ENCODE measurements around the gene PTPN6.

Gene PTPN6

GRCh38 chr12:6959805-6960592 lies 8.8 kb downstream of the PTPN6 start:
- Histone ChIP-seq H3K4me2 (peak overlapping the region; percentile 94 to 100 (median 99)), H3K4me1 (peaks cover 99 to 100% (median 100%) of the 10 kb centered on the region in 10 experiments), H3K9ac (peak overlapping the region; percentile 71 to 95 (median 92); a peak in 21 of 22 replicates), H3K27ac (peak overlapping the region; percentile 74 to 95 (median 92); a peak in 21 of 22 replicates), H3K36me3 (peaks cover 21 to 62% (median 52%) of the 10 kb centered on the region in 11 experiments; a peak in 20 of 22 replicates), H4K20me1 (peaks cover 0 to 64% (median 23%) of the 10 kb centered on the region in 11 experiments; a peak in 13 of 22 replicates), H3K4me3 (peak overlapping the region; percentile 37 to 64 (median 48)), H3K27me3 (no peaks in the 10 kb centered on the region), H3K9me3 (replicated peaks in 1 of 11) (no peaks in the 10 kb centered on the region)
- TF ChIP-seq Cebpa-rat (IDR thresholded peaks at IDR 0.05) = no peak

- Histone ChIP-seq H3K36me3 (peaks cover 27 to 61% (median 51%) of the 10 kb centered on the region in 11 experiments), H3K9ac (peak overlapping the region; percentile 71 to 95 (median 86); a peak in 21 of 22 replicates), H4K20me1 (peaks cover 0 to 57% (median 21%) of the 10 kb centered on the region in 11 experiments; a peak in 14 of 22 replicates), H3K4me2 (peak overlapping the region; percentile 94 to 100 (median 99)), H3K4me3 (peak overlapping the region in 8 of 10 experiments; percentile 6 to 48 (median 28); a peak in 10 of 20 replicates), H3K27me3 (no peaks in the 10 kb centered on the region), H3K4me1 (peaks cover 96 to 100% (median 99%) of the 10 kb centered on the region in 10 experiments), H3K9me3 (replicated peaks in 1 of 11) (no peaks in the 10 kb centered on the region), H3K27ac (peak overlapping the region; percentile 43 to 95 (median 92))
- no peak for TF ChIP-seq Cebpa-rat (IDR thresholded peaks at IDR 0.05)
Observed at GRCh38 chr12:6960593-6961277, 9.6 kb downstream of the PTPN6 start.

GRCh38 chr12:6961278-6961694 lies 10.1 kb downstream of the PTPN6 start:
- TF ChIP-seq Cebpa-rat (IDR thresholded peaks at IDR 0.05) = no peak
- Histone ChIP-seq H3K4me3 (peak overlapping the region in 7 of 10 experiments; percentile 1 to 48 (median 26); a peak in 10 of 20 replicates), H3K36me3 (peaks cover 31 to 61% (median 51%) of the 10 kb centered on the region in 11 experiments), H3K4me2 (peak overlapping the region; percentile 94 to 100 (median 99)), H3K9me3 (replicated peaks in 1 of 11) (no peaks in the 10 kb centered on the region), H3K9ac (peak overlapping the region; percentile 69 to 95 (median 80); a peak in 21 of 22 replicates), H3K4me1 (peaks cover 91 to 100% (median 95%) of the 10 kb centered on the region in 10 experiments), H3K27ac (peak overlapping the region; percentile 43 to 95 (median 92)), H4K20me1 (peaks cover 0 to 51% (median 16%) of the 10 kb centered on the region in 11 experiments; a peak in 14 of 22 replicates), H3K27me3 (no peaks in the 10 kb centered on the region)

GRCh38 chr12:6961695-6962284 lies 10.6 kb downstream of the PTPN6 start:
- Histone ChIP-seq H3K27me3 (no peaks in the 10 kb centered on the region), H3K36me3 (peaks cover 36 to 61% (median 51%) of the 10 kb centered on the region in 11 experiments), H3K4me2 (peak overlapping the region; percentile 94 to 100 (median 99)), H3K4me3 (peak overlapping the region in 7 of 10 experiments; percentile 1 to 35 (median 26); a peak in 10 of 20 replicates), H4K20me1 (peaks cover 0 to 46% (median 11%) of the 10 kb centered on the region in 11 experiments; a peak in 14 of 22 replicates), H3K9me3 (replicated peaks in 1 of 11) (no peaks in the 10 kb centered on the region), H3K4me1 (peaks cover 86 to 98% (median 90%) of the 10 kb centered on the region in 10 experiments), H3K27ac (peak overlapping the region; percentile 43 to 95 (median 92)), H3K9ac (peak overlapping the region; percentile 69 to 95 (median 80); a peak in 21 of 22 replicates)
- TF ChIP-seq Cebpa-rat (IDR thresholded peaks at IDR 0.05) = no peak

GRCh38 chr12:6962285-6963015 lies 11.3 kb downstream of the PTPN6 start:
- TF ChIP-seq Cebpa-rat (IDR thresholded peaks at IDR 0.05) = peak in 6 of 11 experiments; percentile 17 to 82 (median 48); a peak in 5 of 22 replicates
- Histone ChIP-seq H3K4me1 (peaks cover 80 to 95% (median 85%) of the 10 kb centered on the region in 10 experiments), H3K4me3 (peak overlapping the region in 7 of 10 experiments; percentile 1 to 35 (median 24); a peak in 10 of 20 replicates), H3K9me3 (replicated peaks in 1 of 11) (no peaks in the 10 kb centered on the region), H3K27ac (peak overlapping the region; percentile 62 to 95 (median 92)), H3K27me3 (no peaks in the 10 kb centered on the region), H3K36me3 (peaks cover 37 to 61% (median 55%) of the 10 kb centered on the region in 11 experiments), H3K9ac (peak overlapping the region; percentile 69 to 95 (median 80); a peak in 21 of 22 replicates), H4K20me1 (peaks cover 0 to 44% (median 15%) of the 10 kb centered on the region in 11 experiments; a peak in 17 of 22 replicates), H3K4me2 (peak overlapping the region; percentile 94 to 100 (median 99))

- Histone ChIP-seq H4K20me1 (peaks cover 0 to 44% (median 17%) of the 10 kb centered on the region in 11 experiments; a peak in 17 of 22 replicates), H3K4me1 (peaks cover 76 to 95% (median 85%) of the 10 kb centered on the region in 10 experiments), H3K4me3 (no peak overlapping the region; a peak in 3 of 20 replicates), H3K36me3 (peaks cover 44 to 61% (median 55%) of the 10 kb centered on the region in 11 experiments), H3K4me2 (peak overlapping the region; percentile 94 to 100 (median 99)), H3K9ac (peak overlapping the region; percentile 69 to 95 (median 80); a peak in 21 of 22 replicates), H3K27me3 (no peaks in the 10 kb centered on the region), H3K27ac (peak overlapping the region; percentile 62 to 95 (median 92)), H3K9me3 (replicated peaks in 1 of 11) (no peaks in the 10 kb centered on the region)
- TF ChIP-seq Cebpa-rat (IDR thresholded peaks at IDR 0.05) = no peak
Observed at GRCh38 chr12:6963016-6963731, 12.0 kb downstream of the PTPN6 start.

GRCh38 chr12:6963791-6964413 lies 12.7 kb downstream of the PTPN6 start:
- no peak for TF ChIP-seq Cebpa-rat (IDR thresholded peaks at IDR 0.05)
- Histone ChIP-seq H3K9ac (peak overlapping the region in 9 of 11 experiments; percentile 17 to 98 (median 62); a peak in 14 of 22 replicates), H3K4me2 (peak overlapping the region; percentile 32 to 94 (median 60); a peak in 21 of 22 replicates), H4K20me1 (peaks cover 2 to 42% (median 20%) of the 10 kb centered on the region in 11 experiments; a peak in 16 of 22 replicates), H3K9me3 (replicated peaks in 1 of 11) (no peaks in the 10 kb centered on the region), H3K4me3 (no peak overlapping the region), H3K27me3 (no peaks in the 10 kb centered on the region), H3K4me1 (peaks cover 76 to 95% (median 85%) of the 10 kb centered on the region in 10 experiments), H3K36me3 (peaks cover 51 to 64% (median 58%) of the 10 kb centered on the region in 11 experiments), H3K27ac (peak overlapping the region; percentile 33 to 95 (median 69); a peak in 18 of 22 replicates)
